Fibroblast of villous mesenchyme (primary cell): Measurements from ENCODE around the gene NFATC1. TPM values are rescaled to one million over a fixed set of nuclear protein-coding genes. Genes with fewer than 3 reads are reported as not detected.

Experiments used
- DNase-seq: peaks from one replicate; pipeline ENCODE4 v3.0.0-alpha.2; 2010; ENCODE audit warnings: low read depth
- H3K4me3 ChIP-seq: 2 replicates; pipeline ENCODE4 v1.5.1; 2011; ENCODE audit warnings: low read depth, mild to moderate bottlenecking, low read length
- total RNA-seq: library from RNA; depleted of rRNA; stranded (reverse); fragments of >200 nt; gene quantifications from 2 replicates; pipeline ENCODE4 v1.2.3, GENCODE V29; 2012
- TF ChIP-seq, protein P1 (sequence below): IDR thresholded peaks from 2 replicates; pipeline ENCODE4 v1.5.1; 2012; ENCODE audit warnings: low read depth, mild to moderate bottlenecking, low read length; ENCODE audit not compliant: insufficient read depth

The NFATC1 gene
- total RNA-seq, 1 donor, result 0.43 TPM

DNA sequence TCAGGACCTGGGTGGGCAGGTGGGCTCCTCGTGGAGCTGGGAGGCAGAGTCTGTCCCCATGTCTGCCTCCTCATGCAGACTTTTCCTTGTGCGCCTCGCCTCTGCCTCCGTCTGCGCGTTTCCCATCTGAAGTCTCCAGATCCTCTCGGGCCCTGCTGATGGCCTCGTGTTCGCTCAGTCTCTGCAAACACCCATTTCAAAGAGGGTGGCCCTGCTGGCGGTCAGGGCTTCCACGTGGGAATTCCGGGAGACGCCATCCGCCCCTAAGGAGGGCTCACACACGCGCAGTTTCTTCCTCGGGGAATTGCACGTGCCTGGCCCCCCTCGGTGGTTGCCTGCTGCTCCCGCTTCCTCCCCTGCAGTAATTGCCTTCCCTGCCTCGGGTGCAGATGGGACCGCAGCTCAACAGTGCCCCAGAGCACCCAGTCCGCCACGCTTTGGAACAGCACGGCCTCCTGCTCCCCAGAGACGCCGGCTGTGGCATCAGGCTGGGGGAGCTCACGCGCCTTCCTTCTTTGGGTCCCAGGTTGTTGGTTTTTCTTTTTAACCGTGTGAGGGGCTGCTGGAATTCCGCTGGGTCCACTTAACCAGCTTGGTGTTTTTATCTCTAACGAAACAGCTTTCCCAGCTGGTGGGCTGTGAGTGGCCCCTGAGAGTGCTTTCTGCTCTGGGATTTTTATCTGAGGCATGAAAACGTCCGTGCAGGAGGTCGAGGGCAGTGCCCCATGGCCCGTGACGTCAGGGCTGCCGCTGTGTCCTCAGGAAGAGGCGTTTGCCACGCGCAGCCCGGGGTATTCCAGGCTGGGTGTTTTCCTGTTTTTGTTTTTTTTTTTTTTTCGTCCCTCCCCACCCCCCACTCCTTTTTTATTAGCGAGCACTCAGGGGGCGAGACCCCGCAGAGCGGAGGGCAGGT lies 16.1 kb downstream of the NFATC1 start:
- no peak overlapping the region for H3K4me3 ChIP-seq
- DNase-seq, result no peak
- TF ChIP-seq, protein P1, sequence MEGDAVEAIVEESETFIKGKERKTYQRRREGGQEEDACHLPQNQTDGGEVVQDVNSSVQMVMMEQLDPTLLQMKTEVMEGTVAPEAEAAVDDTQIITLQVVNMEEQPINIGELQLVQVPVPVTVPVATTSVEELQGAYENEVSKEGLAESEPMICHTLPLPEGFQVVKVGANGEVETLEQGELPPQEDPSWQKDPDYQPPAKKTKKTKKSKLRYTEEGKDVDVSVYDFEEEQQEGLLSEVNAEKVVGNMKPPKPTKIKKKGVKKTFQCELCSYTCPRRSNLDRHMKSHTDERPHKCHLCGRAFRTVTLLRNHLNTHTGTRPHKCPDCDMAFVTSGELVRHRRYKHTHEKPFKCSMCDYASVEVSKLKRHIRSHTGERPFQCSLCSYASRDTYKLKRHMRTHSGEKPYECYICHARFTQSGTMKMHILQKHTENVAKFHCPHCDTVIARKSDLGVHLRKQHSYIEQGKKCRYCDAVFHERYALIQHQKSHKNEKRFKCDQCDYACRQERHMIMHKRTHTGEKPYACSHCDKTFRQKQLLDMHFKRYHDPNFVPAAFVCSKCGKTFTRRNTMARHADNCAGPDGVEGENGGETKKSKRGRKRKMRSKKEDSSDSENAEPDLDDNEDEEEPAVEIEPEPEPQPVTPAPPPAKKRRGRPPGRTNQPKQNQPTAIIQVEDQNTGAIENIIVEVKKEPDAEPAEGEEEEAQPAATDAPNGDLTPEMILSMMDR, result no peak

DNA sequence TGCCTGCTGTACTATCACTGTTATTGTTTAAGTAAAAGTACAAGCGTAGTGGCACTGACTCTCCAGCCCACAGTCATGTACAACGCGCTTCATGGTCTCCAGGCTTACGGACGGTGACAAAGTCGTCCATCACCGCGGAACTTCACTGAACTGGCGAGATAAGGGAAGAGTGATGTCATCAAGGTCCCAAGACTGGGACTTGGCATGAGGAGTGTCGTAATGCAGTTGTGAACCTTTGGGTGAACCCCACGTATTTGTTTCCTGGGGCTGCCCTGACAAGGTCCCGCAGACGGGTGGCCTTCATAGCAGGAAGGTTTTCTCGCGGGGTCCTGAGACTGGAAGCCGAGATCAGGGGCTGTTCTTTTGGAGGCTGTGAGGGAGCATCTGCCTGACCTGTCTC lies 17.3 kb downstream of the NFATC1 start:
- TF ChIP-seq, protein P1, result no peak
- DNase-seq, result no peak
- H3K4me3 ChIP-seq, result no peak overlapping the region

DNA sequence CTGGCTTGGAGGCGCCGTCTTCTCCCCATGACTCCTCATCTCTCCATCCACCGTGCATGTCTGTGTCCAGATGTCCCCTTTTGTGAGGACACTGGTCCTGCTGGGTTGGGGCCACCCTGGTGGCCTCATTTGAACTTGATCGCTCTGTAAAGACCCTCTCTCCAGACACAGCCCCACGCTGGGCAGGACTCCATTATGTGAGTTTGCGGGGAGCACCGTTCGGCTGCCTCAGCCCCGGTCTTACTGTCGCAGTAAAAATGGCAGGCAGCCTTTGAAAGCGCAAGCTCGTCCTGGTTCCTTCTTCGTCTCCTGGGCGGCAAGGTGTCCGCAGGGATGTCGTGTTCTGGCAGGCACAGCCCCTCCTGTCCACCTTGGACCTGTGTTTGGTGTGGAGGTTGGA lies 17.7 kb downstream of the NFATC1 start:
- TF ChIP-seq, protein P1, result no peak
- DNase-seq, result no peak
- H3K4me3 ChIP-seq, result no peak overlapping the region

DNA sequence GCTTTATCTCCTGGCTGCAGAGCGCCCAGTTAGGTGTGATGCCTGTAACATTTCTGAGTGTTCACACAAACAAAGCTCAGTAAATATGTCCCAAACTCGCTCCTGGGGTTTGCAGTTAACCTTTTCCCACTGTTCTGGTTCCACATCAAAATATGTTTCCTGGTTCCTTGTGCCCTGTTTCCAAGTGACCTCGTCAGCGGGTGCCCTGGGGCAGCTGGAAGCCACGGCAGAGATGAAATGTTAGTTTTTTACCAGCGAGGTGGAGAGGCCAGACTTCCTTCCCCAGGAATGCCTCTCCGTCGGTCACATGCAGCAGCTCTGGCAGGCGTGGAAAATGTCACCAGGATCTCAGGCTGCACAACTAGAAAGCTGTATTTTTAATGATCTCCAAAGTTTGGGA lies 18.2 kb downstream of the NFATC1 start:
- TF ChIP-seq, protein P1, result no peak
- no peak overlapping the region for H3K4me3 ChIP-seq
- DNase-seq, result no peak

DNA sequence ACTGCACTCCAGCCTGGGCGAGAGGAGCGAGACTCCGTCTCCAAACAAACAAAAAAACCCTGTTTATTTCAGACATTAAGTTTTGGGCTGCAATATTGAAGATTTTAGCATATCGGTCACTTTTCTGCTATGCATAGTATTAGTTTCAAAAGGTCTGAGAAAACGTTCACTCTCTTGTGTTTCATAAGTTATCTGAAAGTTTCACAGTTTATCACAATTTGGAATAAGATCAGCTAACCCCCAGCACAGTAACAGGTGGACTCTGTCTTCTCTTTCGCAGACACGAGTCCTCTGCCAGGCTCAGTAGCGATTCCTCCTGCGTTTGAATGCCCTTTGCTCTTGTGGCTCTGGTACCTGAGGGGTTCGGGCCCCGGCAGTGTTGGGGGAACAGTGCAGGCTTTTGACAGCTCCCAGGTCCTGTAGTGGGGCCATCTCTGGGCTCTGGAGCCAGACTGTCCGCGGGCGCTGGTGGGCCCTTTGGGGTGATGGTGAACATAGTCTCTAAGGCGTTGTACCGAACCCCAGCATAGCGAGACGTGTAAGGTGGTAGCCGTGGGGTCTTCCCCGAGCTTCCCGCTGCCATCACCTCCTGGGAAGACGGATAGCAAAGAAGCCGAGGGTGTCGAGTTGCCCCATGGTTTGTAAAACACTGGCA lies 20.4 kb downstream of the NFATC1 start:
- no peak for DNase-seq
- TF ChIP-seq, protein P1, result no peak
- no peak overlapping the region for H3K4me3 ChIP-seq

DNA sequence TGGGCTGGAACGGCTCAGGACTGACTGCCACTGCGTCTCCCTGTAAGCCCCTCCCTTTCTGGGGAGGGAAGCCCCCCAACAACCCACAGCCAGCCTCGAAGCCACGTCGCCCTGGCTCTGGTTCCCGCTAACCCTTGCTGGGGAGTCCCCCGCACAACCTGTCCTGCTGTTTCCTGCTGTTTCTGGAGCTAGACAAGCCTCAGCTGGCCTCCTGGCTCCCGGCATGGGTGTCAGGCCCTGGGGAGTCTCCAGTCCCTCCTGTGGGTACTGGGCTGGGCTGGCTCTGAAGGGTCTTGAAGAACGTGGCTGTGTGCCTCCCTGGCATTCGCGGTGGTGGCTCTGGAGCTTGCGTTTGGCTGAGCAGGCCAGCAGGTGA lies 20.9 kb downstream of the NFATC1 start:
- TF ChIP-seq, protein P1, result no peak
- DNase-seq, result no peak
- no peak overlapping the region for H3K4me3 ChIP-seq
